ENCODE measurements around the gene DLG2. TPM values are rescaled to one million over a fixed set of nuclear protein-coding genes. Genes with fewer than 3 reads are reported as not detected.

Gene DLG2
- total and polyA plus RNA-seq, 4 donors, result 0.30 to 5.5 (median 0.68) TPM

DNA sequence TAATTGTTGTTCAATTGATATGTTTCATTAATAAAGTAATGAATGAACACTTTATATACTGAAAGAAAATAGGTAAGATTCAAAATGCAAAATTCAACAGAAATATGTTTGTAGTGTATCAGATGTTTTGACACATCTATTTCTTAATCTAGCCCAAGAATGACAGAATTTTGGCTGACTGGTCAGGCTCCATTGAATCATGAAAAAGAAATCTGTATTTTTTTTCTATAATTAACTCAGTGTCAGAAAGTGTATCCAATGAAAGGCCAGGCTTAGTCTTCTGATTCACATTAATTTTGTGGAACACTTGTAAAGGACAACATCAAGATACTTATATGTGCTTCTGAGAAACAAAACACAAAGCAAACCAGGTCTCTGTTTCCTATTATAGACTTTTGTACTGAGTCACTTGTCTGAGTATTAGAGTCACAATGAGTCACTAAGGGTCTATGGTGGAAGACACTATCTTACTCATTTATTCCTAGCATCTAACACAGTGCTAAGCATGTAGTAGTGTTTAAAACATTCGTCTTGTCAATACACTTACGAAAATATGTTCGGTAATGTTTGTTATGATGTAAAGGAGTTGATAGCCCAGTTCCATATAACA, 2043.3 kb downstream of the DLG2 start (continued):
- TF ChIP-seq, protein P1, sequence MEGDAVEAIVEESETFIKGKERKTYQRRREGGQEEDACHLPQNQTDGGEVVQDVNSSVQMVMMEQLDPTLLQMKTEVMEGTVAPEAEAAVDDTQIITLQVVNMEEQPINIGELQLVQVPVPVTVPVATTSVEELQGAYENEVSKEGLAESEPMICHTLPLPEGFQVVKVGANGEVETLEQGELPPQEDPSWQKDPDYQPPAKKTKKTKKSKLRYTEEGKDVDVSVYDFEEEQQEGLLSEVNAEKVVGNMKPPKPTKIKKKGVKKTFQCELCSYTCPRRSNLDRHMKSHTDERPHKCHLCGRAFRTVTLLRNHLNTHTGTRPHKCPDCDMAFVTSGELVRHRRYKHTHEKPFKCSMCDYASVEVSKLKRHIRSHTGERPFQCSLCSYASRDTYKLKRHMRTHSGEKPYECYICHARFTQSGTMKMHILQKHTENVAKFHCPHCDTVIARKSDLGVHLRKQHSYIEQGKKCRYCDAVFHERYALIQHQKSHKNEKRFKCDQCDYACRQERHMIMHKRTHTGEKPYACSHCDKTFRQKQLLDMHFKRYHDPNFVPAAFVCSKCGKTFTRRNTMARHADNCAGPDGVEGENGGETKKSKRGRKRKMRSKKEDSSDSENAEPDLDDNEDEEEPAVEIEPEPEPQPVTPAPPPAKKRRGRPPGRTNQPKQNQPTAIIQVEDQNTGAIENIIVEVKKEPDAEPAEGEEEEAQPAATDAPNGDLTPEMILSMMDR (IDR thresholded peaks at IDR 0.05; ENCODE audit: low read depth, low read length, missing input control), result no peak

DNA sequence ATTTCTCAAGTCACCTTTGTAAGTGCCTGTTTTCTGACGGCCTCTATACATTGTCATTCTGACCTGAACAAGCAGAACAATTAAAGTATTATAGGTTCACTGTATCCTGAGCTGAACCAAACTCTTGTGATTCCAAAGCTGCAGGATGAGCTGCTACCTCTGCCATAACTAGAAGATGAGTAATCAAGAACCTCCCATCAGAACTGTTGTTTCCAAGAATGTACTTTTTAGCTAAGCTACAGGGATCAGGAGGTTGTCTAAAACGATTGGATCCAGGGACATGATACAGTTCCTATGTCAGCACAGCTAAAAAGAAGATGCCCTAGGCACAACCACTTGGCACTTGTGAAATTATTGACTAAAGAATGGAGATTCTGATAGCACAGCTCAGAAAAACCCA, 2052.6 kb downstream of the DLG2 start:
- Histone ChIP-seq H3K4me3 (ENCODE audit: low read depth in 1 of 3, low read length in 3 of 3) (no peak overlapping the region), H3K27ac (ENCODE audit: low read depth in 1 of 2, low read length in 2 of 2) (no peak overlapping the region), H3K9me3 (ENCODE audit: control insufficient read depth in 4 of 4, low read length in 3 of 4) (no peaks in the 10 kb centered on the region), H3K9ac (ENCODE audit: low read depth in 1 of 2, low read length in 2 of 2) (no peak overlapping the region), H3K36me3 (ENCODE audit: control insufficient read depth in 4 of 4, insufficient read depth in 3 of 4, low read depth in 1 of 4, low read length in 3 of 4) (no peaks in the 10 kb centered on the region), H3K4me1 (ENCODE audit: control insufficient read depth in 4 of 4, insufficient read depth in 4 of 4, low read length in 3 of 4) (no peaks in the 10 kb centered on the region), H3K27me3 (ENCODE audit: control insufficient read depth in 4 of 4, insufficient read depth in 4 of 4, low read length in 3 of 4) (no peaks in the 10 kb centered on the region)
- DNase-seq (ENCODE audit: low spot score), result no peak
- TF ChIP-seq SP1 (IDR thresholded peaks at IDR 0.05) (no peak), NR2F2 (IDR thresholded peaks at IDR 0.05) (no peak), JUND (IDR thresholded peaks at IDR 0.05) (no peak), RXRA (IDR thresholded peaks at IDR 0.05) (no peak), HNF4G (IDR thresholded peaks at IDR 0.05) (no peak), RAD21 (IDR thresholded peaks at IDR 0.05) (no peak)
- TF ChIP-seq, protein P2, sequence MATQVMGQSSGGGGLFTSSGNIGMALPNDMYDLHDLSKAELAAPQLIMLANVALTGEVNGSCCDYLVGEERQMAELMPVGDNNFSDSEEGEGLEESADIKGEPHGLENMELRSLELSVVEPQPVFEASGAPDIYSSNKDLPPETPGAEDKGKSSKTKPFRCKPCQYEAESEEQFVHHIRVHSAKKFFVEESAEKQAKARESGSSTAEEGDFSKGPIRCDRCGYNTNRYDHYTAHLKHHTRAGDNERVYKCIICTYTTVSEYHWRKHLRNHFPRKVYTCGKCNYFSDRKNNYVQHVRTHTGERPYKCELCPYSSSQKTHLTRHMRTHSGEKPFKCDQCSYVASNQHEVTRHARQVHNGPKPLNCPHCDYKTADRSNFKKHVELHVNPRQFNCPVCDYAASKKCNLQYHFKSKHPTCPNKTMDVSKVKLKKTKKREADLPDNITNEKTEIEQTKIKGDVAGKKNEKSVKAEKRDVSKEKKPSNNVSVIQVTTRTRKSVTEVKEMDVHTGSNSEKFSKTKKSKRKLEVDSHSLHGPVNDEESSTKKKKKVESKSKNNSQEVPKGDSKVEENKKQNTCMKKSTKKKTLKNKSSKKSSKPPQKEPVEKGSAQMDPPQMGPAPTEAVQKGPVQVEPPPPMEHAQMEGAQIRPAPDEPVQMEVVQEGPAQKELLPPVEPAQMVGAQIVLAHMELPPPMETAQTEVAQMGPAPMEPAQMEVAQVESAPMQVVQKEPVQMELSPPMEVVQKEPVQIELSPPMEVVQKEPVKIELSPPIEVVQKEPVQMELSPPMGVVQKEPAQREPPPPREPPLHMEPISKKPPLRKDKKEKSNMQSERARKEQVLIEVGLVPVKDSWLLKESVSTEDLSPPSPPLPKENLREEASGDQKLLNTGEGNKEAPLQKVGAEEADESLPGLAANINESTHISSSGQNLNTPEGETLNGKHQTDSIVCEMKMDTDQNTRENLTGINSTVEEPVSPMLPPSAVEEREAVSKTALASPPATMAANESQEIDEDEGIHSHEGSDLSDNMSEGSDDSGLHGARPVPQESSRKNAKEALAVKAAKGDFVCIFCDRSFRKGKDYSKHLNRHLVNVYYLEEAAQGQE (IDR thresholded peaks at IDR 0.05), result no peak
- 78% methylated on average over 2 of the region's 2 CpGs for WGBS

DNA sequence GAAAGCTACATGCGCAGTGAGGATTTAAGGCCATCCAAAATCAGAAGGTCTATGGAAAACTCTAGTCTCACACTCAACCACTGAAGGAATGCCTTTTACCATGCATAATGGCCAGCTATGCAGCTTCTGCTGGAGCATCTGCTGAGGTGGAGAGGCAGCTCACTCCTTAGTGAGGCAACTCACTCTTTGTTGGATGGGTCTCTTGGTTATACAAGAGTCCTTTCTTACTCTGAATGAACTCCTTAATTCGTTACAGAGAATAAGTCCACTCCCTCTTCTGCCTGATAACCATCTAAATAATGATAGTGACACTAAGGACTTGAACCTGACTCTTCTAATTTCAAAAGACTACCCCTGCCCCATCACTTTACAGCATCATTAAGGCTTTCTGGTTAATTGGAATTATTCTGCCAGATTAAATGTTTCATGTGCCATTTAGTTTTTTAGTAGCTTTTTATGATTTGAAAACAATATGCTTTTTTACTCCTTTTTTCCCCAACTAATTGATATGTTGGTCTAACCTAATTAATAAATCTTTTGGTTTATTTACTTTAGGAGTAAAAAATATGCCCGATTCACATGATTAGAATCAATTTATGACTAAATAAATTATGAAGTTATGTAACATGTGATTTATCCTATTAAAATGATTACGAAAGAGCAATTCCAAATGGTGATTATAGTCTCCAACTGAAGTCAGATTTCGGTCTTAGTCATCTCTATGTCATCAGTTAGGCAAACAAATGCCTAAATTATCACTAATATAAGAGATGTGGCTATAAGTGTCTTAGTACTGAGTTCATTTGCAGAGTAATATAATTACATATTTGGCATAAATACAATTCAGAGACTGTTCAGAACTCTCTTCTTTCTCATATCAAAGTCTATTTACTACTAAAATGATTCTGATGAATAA, 2054.3 kb downstream of the DLG2 start:
- WGBS, result 83% methylated on average over 5 of the region's 5 CpGs
- Histone ChIP-seq H3K9me3 (ENCODE audit: control insufficient read depth in 4 of 4, low read length in 3 of 4) (no peaks in the 10 kb centered on the region), H3K27ac (ENCODE audit: low read depth in 1 of 2, low read length in 2 of 2) (no peak overlapping the region), H3K9ac (ENCODE audit: low read depth in 1 of 2, low read length in 2 of 2) (no peak overlapping the region), H3K4me3 (ENCODE audit: low read depth in 1 of 3, low read length in 3 of 3) (no peak overlapping the region), H3K36me3 (ENCODE audit: control insufficient read depth in 4 of 4, insufficient read depth in 3 of 4, low read depth in 1 of 4, low read length in 3 of 4) (no peaks in the 10 kb centered on the region), H3K27me3 (ENCODE audit: control insufficient read depth in 4 of 4, insufficient read depth in 4 of 4, low read length in 3 of 4) (no peaks in the 10 kb centered on the region), H3K4me1 (ENCODE audit: control insufficient read depth in 4 of 4, insufficient read depth in 4 of 4, low read length in 3 of 4) (no peaks in the 10 kb centered on the region)
- no peak for DNase-seq (ENCODE audit: low spot score)
- no peak for TF ChIP-seq NR2F2 (IDR thresholded peaks at IDR 0.05)

DNA sequence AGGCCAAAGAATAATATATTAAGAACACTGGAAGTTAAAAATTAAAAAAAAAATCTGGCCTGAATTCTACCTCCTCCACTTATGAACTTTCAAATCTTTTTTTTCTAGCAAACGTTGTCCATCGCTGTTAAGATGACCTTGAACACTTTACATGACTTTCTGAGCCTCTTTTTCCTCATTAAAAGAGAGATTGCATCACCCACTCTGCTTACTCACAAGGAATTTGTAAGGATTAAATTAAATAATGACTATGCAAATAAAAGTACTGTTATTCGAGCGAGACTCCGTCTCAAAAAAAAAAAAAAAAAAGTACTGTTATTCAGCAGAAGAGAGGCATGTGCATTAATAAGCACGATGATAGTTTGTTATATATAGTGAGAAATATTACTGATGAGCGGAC, 2055.8 kb downstream of the DLG2 start:
- H3K9ac ChIP-seq (ENCODE audit: low read depth in 1 of 2, low read length in 2 of 2), result no peak overlapping the region
- no peak overlapping the region for H3K27ac ChIP-seq (ENCODE audit: low read depth in 1 of 2, low read length in 2 of 2)
- H3K36me3 ChIP-seq (ENCODE audit: control insufficient read depth in 4 of 4, insufficient read depth in 3 of 4, low read depth in 1 of 4, low read length in 3 of 4), result no peaks in the 10 kb centered on the region
- 78% methylated on average over 7 of the region's 7 CpGs for WGBS
- no peak overlapping the region for H3K4me3 ChIP-seq (ENCODE audit: low read depth in 1 of 3, low read length in 3 of 3)
- H3K9me3 ChIP-seq (ENCODE audit: control insufficient read depth in 4 of 4, low read length in 3 of 4), result no peaks in the 10 kb centered on the region
- DNase-seq (ENCODE audit: low spot score), result no peak
- H3K4me1 ChIP-seq (ENCODE audit: control insufficient read depth in 4 of 4, insufficient read depth in 4 of 4, low read length in 3 of 4), result no peaks in the 10 kb centered on the region
- no peaks in the 10 kb centered on the region for H3K27me3 ChIP-seq (ENCODE audit: control insufficient read depth in 4 of 4, insufficient read depth in 4 of 4, low read length in 3 of 4)
- no peak for TF ChIP-seq EGR1 (IDR thresholded peaks at IDR 0.05; ENCODE audit: low read depth in 2 of 2)
- TF ChIP-seq JUND (IDR thresholded peaks at IDR 0.05), result no peak
- TF ChIP-seq, protein P3, sequence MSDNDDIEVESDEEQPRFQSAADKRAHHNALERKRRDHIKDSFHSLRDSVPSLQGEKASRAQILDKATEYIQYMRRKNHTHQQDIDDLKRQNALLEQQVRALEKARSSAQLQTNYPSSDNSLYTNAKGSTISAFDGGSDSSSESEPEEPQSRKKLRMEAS (IDR thresholded peaks at IDR 0.05), result no peak
- TF ChIP-seq TAF1 (conservative IDR thresholded peaks at IDR 0.05), result no peak
- TF ChIP-seq HNF4G (IDR thresholded peaks at IDR 0.05), result no peak
- TF ChIP-seq FOXA1 (IDR thresholded peaks at IDR 0.05), result no peak
- TF ChIP-seq RXRA (IDR thresholded peaks at IDR 0.05), result no peak
- TF ChIP-seq HNF4A (conservative IDR thresholded peaks at IDR 0.05), result no peak
- TF ChIP-seq RAD21 (IDR thresholded peaks at IDR 0.05), result no peak
- TF ChIP-seq, protein P2 (IDR thresholded peaks at IDR 0.05), result no peak
- TF ChIP-seq SP1 (IDR thresholded peaks at IDR 0.05), result no peak
- no peak for TF ChIP-seq YY1 (IDR thresholded peaks at IDR 0.05)
- TF ChIP-seq FOXA2 (IDR thresholded peaks at IDR 0.05), result no peak
